ENCODE measurements around the gene URB1.

DNA sequence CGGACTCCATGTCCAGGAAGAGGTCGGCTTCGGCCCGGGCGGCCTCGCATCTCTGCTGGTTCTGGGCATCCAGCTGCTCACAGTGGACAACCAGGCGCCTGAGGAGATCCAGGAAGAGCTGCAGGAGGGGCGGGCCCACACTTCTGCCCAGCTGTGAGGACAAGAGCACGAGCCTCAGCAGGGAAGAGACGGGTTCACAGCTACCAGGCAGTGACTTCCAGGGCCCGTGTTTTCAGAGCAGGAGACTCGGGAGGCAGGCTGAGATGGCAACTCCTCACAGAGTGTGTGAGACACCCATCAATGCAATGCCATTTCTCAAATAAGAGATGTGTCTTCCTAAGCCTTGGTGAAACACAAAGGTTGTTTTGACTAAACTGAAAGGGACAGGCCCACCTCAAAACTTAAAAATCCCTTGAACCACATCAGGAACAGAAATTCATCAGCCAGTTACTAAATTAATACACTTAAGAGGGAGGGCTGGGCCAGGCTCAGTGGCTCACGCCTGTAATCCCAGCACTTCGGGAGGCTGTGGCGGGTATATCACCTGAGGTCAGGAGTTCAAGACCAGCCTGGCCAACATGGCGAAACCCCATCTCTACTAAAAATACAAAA, 43.4 kb downstream of the URB1 start:
- TF ChIP-seq, protein P1, sequence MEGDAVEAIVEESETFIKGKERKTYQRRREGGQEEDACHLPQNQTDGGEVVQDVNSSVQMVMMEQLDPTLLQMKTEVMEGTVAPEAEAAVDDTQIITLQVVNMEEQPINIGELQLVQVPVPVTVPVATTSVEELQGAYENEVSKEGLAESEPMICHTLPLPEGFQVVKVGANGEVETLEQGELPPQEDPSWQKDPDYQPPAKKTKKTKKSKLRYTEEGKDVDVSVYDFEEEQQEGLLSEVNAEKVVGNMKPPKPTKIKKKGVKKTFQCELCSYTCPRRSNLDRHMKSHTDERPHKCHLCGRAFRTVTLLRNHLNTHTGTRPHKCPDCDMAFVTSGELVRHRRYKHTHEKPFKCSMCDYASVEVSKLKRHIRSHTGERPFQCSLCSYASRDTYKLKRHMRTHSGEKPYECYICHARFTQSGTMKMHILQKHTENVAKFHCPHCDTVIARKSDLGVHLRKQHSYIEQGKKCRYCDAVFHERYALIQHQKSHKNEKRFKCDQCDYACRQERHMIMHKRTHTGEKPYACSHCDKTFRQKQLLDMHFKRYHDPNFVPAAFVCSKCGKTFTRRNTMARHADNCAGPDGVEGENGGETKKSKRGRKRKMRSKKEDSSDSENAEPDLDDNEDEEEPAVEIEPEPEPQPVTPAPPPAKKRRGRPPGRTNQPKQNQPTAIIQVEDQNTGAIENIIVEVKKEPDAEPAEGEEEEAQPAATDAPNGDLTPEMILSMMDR (optimal IDR thresholded peaks at IDR 0.05 in 1 of 3, IDR thresholded peaks at IDR 0.05 in 1 of 3, conservative IDR thresholded peaks at IDR 0.05 in 1 of 3; ENCODE audit: extremely low read depth in 1 of 3, insufficient read depth in 2 of 3, low read length in 3 of 3), result no peak
- no peak for TF ChIP-seq EZH2 (IDR thresholded peaks at IDR 0.05; ENCODE audit: low read length)

Measured in keratinocyte (primary cell).